GM11168 (cell line): ENCODE data around the gene MS4A13.
"Not testable (repeated sequence)": the region's sequence is repeated elsewhere in the genome, so short reads cannot be mapped to it uniquely, and the experiment has no call there.

ENCODE experiments used
- in situ Hi-C: fragments of 300-500 bp; cut with MboI; formaldehyde crosslinking; loops from one replicate; pipeline ENCODE4 v1.12.0; 2022; ENCODE audit warnings: low sequenced_read_pairs; ENCODE audit not compliant: unreplicated experiment

MS4A13 gene

GRCh38 chr11:60515144-60515855 is at the start of gene MS4A13:
MS4A13 (plus strand) TSS chr11:60515392; CDS start chr11:60518084, 2,692 bp downstream.
- in situ Hi-C loops, result no loop called here

- in situ Hi-C loops, result no loop called here
These were observed 46.4 kb upstream of the MS4A13 start for GRCh38 chr11:60468829-60469228.

- in situ Hi-C loops, result no loop called here
These were observed 45.5 kb upstream of the MS4A13 start for GRCh38 chr11:60469723-60470122.

- in situ Hi-C loops, result no loop called here
These were observed 38.2 kb upstream of the MS4A13 start for GRCh38 chr11:60477035-60477445.

GRCh38 chr11:60482361-60482760 is 32.8 kb upstream of the MS4A13 start:
- in situ Hi-C loops, result loop anchor here (5.0 to 10.0 kb wide), 2 partner anchors 120 to 132 kb away; no protein-coding TSS in a partner anchor

- in situ Hi-C loops, result loop anchor here (10.0 kb wide), 1 partner anchor 129 kb away; no protein-coding TSS in a partner anchor
These were observed 29.2 kb upstream of the MS4A13 start for GRCh38 chr11:60485987-60486386.

- in situ Hi-C loops, result loop anchor here (10.0 kb wide), 1 partner anchor 218 kb away; no protein-coding TSS in a partner anchor
These were observed 22.6 kb upstream of the MS4A13 start, which contains the start of gene MS4A12 for GRCh38 chr11:60492488-60493009. MS4A12 (plus strand) TSS chr11:60492778; CDS start chr11:60497319, 4,541 bp downstream.

GRCh38 chr11:60493454-60493853 is 21.7 kb upstream of the MS4A13 start:
- in situ Hi-C loops, result loop anchor here (10.0 kb wide), 1 partner anchor 219 kb away; no protein-coding TSS in a partner anchor

GRCh38 chr11:60498399-60498798 is 16.8 kb upstream of the MS4A13 start:
- in situ Hi-C loops, result loop anchor here (10.0 kb wide), 1 partner anchor 224 kb away; no protein-coding TSS in a partner anchor

GRCh38 chr11:60498853-60499252 is 16.3 kb upstream of the MS4A13 start:
- in situ Hi-C loops, result loop anchor here (10.0 kb wide), 1 partner anchor 224 kb away; no protein-coding TSS in a partner anchor

GRCh38 chr11:60500276-60500910 is 14.8 kb upstream of the MS4A13 start:
- in situ Hi-C loops, result no loop called here

- in situ Hi-C loops, result no loop called here
These were observed 12.9 kb upstream of the MS4A13 start for GRCh38 chr11:60502221-60502775.

- in situ Hi-C loops, result no loop called here
These were observed 10.8 kb upstream of the MS4A13 start for GRCh38 chr11:60504219-60504905.

GRCh38 chr11:60509609-60510008 is 5.6 kb upstream of the MS4A13 start:
- in situ Hi-C loops, result not testable (repeated sequence)

GRCh38 chr11:60510209-60510608 is 5.0 kb upstream of the MS4A13 start:
- in situ Hi-C loops, result not testable (repeated sequence)

GRCh38 chr11:60511393-60511792 is 3.8 kb upstream of the MS4A13 start:
- in situ Hi-C loops, result no loop called here

GRCh38 chr11:60512651-60513225 is 2.5 kb upstream of the MS4A13 start:
- in situ Hi-C loops, result no loop called here

GRCh38 chr11:60513496-60514460 is 1.4 kb upstream of the MS4A13 start:
- in situ Hi-C loops, result no loop called here

GRCh38 chr11:60528465-60528864 is 13.3 kb downstream of the MS4A13 start:
- in situ Hi-C loops, result no loop called here
